NOMO-1 treated with dmso at 0.1 percent for 144 hours (cell line): ENCODE measurements around the gene RPL7L1.
A peak's percentile ranks its signal among the peaks of the same experiment; 100 is the strongest.

ENCODE experiments used
- DNase-seq: peaks from one replicate; lab custom pipeline; 2025; ENCODE audit not compliant: unreplicated experiment; lab: John Stamatoyannopoulos, UW

Gene RPL7L1

GRCh38 chr6:42928986-42929820 lies 49.8 kb downstream of the RPL7L1 start, which contains the start of gene CNPY3:
Gene CNPY3, plus strand, starts transcription at chr6:42929480. Its CDS starts 91 bp downstream, at chr6:42929571.
- peak; percentile 97 for DNase-seq

- peak; percentile 95 for DNase-seq
These were observed 50.5 kb downstream of the RPL7L1 start for GRCh38 chr6:42929821-42930360.

GRCh38 chr6:42932412-42932811 lies 53.0 kb downstream of the RPL7L1 start:
- no peak for DNase-seq

- DNase-seq, result peak; percentile 86
These were observed 53.8 kb downstream of the RPL7L1 start for GRCh38 chr6:42933205-42933604.

GRCh38 chr6:42935322-42935721 lies 55.9 kb downstream of the RPL7L1 start:
- peak; percentile 10 for DNase-seq

- no peak for DNase-seq
These were observed 57.0 kb downstream of the RPL7L1 start for GRCh38 chr6:42936398-42936797.

GRCh38 chr6:42937548-42938427 lies 58.4 kb downstream of the RPL7L1 start:
- no peak for DNase-seq

GRCh38 chr6:42938428-42938796 lies 59.0 kb downstream of the RPL7L1 start:
- DNase-seq, result no peak

- DNase-seq, result no peak
These were observed 59.8 kb downstream of the RPL7L1 start for GRCh38 chr6:42938987-42939809.
